C4-2B (cell line): ENCODE data around the gene AURKB.

Source experiments
- CTCF ChIP-seq: fragments of 450-650 bp; conservative IDR thresholded peaks from 2 replicates; pipeline ENCODE4 v1.5.1; 2017; ENCODE audit warnings: mild to moderate bottlenecking
- ZFX ChIP-seq: fragments of 450-650 bp; IDR thresholded peaks from 2 replicates; pipeline ENCODE4 v1.6.1; 2017

- TF ChIP-seq CTCF (no peak), ZFX (no peak)
These were observed 10.6 kb upstream of the AURKB start for GRCh38 chr17:8220783-8221662.
